Heart left ventricle (tissue), 16 donors: Measurements from ENCODE around the gene ZSCAN10. TPM values are rescaled to one million over a fixed set of nuclear protein-coding genes. Genes with fewer than 3 reads are reported as not detected.

Source experiments
- ATAC-seq, 4 donors: fragments of 200-7000 bp; cut with Tn5 transposase; one replicate each; pipeline ENCODE4 v1.9.1; 2020 to 2022; ENCODE audit warnings: moderate library complexity in 4 of 4, mild to moderate bottlenecking in 3 of 4, moderate number of reproducible peaks in 1 of 4
- DNase-seq, 5 donors: peaks; one replicate each; pipeline ENCODE4 v3.0.0-alpha.2; 2020
- H3K27ac ChIP-seq, 12 donors: fragments of 200-600 bp; sonication (generic) in 4 of 12; one replicate each; pipeline versions ENCODE4 v1.5.0 to v1.8.0; 2016 to 2022; ENCODE audit warnings: mild to moderate bottlenecking in 2 of 12
- H3K27me3 ChIP-seq, 9 donors: fragments of 200-600 bp; sonication (generic) in 2 of 9; one replicate each; pipeline versions ENCODE4 v1.5.1 to v1.8.0; 2016 to 2022; ENCODE audit warnings: mild to moderate bottlenecking in 3 of 9
- H3K36me3 ChIP-seq, 9 donors: fragments of 200-600 bp; sonication (generic) in 2 of 9; one replicate each; pipeline versions ENCODE4 v1.5.0 to v1.8.0; 2018 to 2022; ENCODE audit warnings: mild to moderate bottlenecking in 2 of 9
- H3K4me1 ChIP-seq, 12 donors: fragments of 200-600 bp; sonication (generic) in 4 of 12; one replicate each; pipeline versions ENCODE4 v1.5.0 to v1.8.0; 2016 to 2022; ENCODE audit warnings: mild to moderate bottlenecking in 3 of 12
- H3K4me3 ChIP-seq, 12 donors: fragments of 200-600 bp; sonication (generic) in 4 of 12; one replicate each; pipeline versions ENCODE4 v1.5.0 to v1.8.0; 2017 to 2022; ENCODE audit warnings: mild to moderate bottlenecking in 9 of 12, moderate library complexity in 4 of 12
- H3K9me3 ChIP-seq, 12 donors: fragments of 200-600 bp; sonication (generic) in 4 of 12; one replicate each; pipeline versions ENCODE4 v1.5.0 to v1.8.0; 2016 to 2022; ENCODE audit warnings: mild to moderate bottlenecking in 1 of 12
- POLR2A ChIP-seq, 2 donors: fragments of 450-650 bp; IDR thresholded peaks; one replicate each; pipeline ENCODE4 v1.6.1; 2017; ENCODE audit warnings: antibody characterized with exemption in 2 of 2, mild to moderate bottlenecking in 2 of 2, moderate library complexity in 2 of 2
- WGBS, 4 donors: extraction: QIAGEN DNeasy Blood & Tissue Kit in 2 of 4; methylation state at CpG; one replicate each; pipeline versions ENCODE4 v1.1.5 to v1.1.7; 2013 to 2018; 5-methylcytosine and 5-hydroxymethylcytosine counted together
- intact Hi-C, 10 donors: fragments of 100-400 bp; cut with DNase I; formaldehyde crosslinking; loops; one replicate each; pipeline versions ENCODE4 v1.11.1 to v1.14.2; 2022
- polyA plus RNA-seq, 2 donors: library from polyadenylated mRNA; stranded (reverse); fragments of 200-250 nt; gene quantifications; one replicate each; pipeline ENCODE4 v1.2.3, GENCODE V29; 2013
- total RNA-seq, 9 donors: library from RNA; depleted of rRNA in 2 of 9; stranded (reverse); fragments of >200 nt in 2 of 9; fragmentation: NEBNext Ultra II Directional in 3 of 9; extraction: Animal tissue kit (Norgen Biotek cat#: 25700) in 3 of 9; gene quantifications; one replicate each; pipeline versions ENCODE4 v1.1.0 to v1.2.4, GENCODE V29; 2016 to 2023
- TF ChIP-seq, protein P1 (sequence below), 12 donors: fragments of 200-600 bp; sonication (generic) in 4 of 12; IDR thresholded peaks; one replicate each; pipeline versions ENCODE4 v1.5.0 to v1.8.0; 2018 to 2022; ENCODE audit warnings: antibody characterized with exemption in 12 of 12, mild to moderate bottlenecking in 5 of 12
- donor health status: ischemic (EF 13 %, LVEDD 7.1; RV severe dilation, severe dysfunction).
- donor health status: healthy with polysubstance abuse.
- donor health status: DM: no; HTN: yes; CAD: no.
- donor health status: DM: no; HTN: no; CAD: no.
- donor health status: ischemic (EF 25% LVEDD 6.9; RV normal size, moderate dysfunction).
- donor health status: ischemic (EF 25% LVEDD 5.7; RV mildly dilated, moderate dysfunction).
- donor health status: healthy.
- donor health status: DM: yes; HTN: yes; CAD: no.
- donor health status: ischemic (EF 35%, LVEDD 5.7; RV mildly dilated, moderate dysfunction).
- donor health status: nonischemic (EF 11% LVEDD 7.7; RV severe dilation, severe dysfunction).
- donor health status: DM: yes; HTN: yes; CAD: no.
- donor health status: PGD.
- donor health status: ischemic (EF 29% LVEDD 5.4; RV normal size, mild dysfunction).
- donor health status: nonischemic (EF 23%, LVEDD 6.1; RV moderate dilation, normal function).

ZSCAN10 gene
- total and polyA plus RNA-seq, 11 donors, result not detected

DNA sequence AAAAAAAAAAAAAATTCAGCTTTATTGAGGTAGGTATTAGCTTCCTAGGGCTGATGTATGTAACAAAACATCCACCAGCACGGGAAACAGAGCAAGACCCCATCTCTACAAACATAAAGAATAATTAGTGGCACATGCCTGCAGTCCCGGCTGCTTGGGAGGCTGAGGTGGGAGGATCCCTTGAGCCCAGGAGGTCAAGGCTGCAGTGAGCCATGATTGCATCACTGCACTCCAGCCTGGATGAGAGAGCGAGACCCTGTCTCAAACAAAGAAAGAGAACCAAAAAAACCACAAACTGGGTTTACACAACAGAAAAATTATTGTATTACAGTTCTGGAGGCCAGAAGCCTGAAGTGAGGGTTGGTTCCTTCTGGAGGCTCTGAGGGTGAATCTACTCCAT, 56.7 kb downstream of the ZSCAN10 start:
- DNase-seq (no peak), ATAC-seq (no peak)
- intact Hi-C loops, result no loop called here
- Histone ChIP-seq H3K4me3 (no peak overlapping the region), H3K9me3 (no peaks in the 10 kb centered on the region), H3K27ac (no peak overlapping the region), H3K36me3 (no peaks in the 10 kb centered on the region), H3K4me1 (peaks cover 4 to 26% (median 16%) of the 10 kb centered on the region in 12 donors), H3K27me3 (peaks cover 31 to 98% (median 70%) of the 10 kb centered on the region in 9 donors)
- TF ChIP-seq, protein P1, sequence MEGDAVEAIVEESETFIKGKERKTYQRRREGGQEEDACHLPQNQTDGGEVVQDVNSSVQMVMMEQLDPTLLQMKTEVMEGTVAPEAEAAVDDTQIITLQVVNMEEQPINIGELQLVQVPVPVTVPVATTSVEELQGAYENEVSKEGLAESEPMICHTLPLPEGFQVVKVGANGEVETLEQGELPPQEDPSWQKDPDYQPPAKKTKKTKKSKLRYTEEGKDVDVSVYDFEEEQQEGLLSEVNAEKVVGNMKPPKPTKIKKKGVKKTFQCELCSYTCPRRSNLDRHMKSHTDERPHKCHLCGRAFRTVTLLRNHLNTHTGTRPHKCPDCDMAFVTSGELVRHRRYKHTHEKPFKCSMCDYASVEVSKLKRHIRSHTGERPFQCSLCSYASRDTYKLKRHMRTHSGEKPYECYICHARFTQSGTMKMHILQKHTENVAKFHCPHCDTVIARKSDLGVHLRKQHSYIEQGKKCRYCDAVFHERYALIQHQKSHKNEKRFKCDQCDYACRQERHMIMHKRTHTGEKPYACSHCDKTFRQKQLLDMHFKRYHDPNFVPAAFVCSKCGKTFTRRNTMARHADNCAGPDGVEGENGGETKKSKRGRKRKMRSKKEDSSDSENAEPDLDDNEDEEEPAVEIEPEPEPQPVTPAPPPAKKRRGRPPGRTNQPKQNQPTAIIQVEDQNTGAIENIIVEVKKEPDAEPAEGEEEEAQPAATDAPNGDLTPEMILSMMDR (IDR thresholded peaks at IDR 0.05), result no peak
- TF ChIP-seq POLR2A (IDR thresholded peaks at IDR 0.05), result no peak
- 89 to 97% (median 94%) methylated on average over 3 of the region's 3 CpGs for WGBS, 4 donors

DNA sequence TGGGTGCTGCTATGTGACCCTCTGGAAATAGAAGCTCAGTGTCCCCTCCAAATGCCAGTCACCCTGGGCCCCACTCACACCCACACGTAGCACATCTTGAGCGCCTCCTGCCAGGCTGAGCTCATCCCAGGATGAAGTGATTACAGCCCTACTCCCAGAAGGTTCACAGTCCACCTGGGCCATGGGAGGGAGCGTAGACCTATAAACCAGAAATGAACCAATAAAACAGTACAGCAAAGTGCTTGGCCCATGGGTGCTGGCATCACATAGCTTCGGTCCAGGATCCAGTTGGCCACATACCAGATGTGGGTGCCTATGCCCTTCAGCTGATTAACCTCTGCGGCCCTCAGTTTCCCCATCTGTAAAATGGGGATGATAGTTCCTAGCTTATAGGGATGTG, 60.2 kb downstream of the ZSCAN10 start:
- WGBS, 4 donors, result 77 to 90% (median 82%) methylated on average over 5 of the region's 5 CpGs
- DNase-seq, result no peak
- TF ChIP-seq, protein P1 (IDR thresholded peaks at IDR 0.05), result no peak
- no peak for TF ChIP-seq POLR2A (IDR thresholded peaks at IDR 0.05)
- H3K9me3 ChIP-seq, result no peaks in the 10 kb centered on the region
- ATAC-seq, result peak in 1 of 4 donors; percentile 22
- no peaks in the 10 kb centered on the region for H3K36me3 ChIP-seq
- peaks cover 0 to 14% (median 0%) of the 10 kb centered on the region in 12 donors for H3K4me1 ChIP-seq
- H3K27ac ChIP-seq, result no peak overlapping the region
- intact Hi-C loops, result no loop called here
- H3K4me3 ChIP-seq, result no peak overlapping the region
- H3K27me3 ChIP-seq, result peaks cover 30 to 98% (median 67%) of the 10 kb centered on the region in 9 donors

Other genes starting within 250 kb of the ZSCAN10 start
- not detected for gene PRSS22, start 241.1 kb downstream of the ZSCAN10 start, total RNA-seq
- not detected for gene PRSS22, start 241.1 kb downstream of the ZSCAN10 start, polyA plus RNA-seq
- 10 to 100 TPM; 20.1 to 64.1 (median 22.6) TPM for gene FLYWCH2, start 216.1 kb downstream of the ZSCAN10 start, total RNA-seq
- gene FLYWCH2, start 216.1 kb downstream of the ZSCAN10 start, polyA plus RNA-seq, result 10 to 100 TPM; 35.3 to 53.4 TPM
- gene FLYWCH1, start 187.4 kb downstream of the ZSCAN10 start, total RNA-seq, result 10 to 100 TPM; 26.3 to 48.4 (median 34.2) TPM
- 10 to 100 TPM; 28.3 to 29.1 TPM for gene FLYWCH1, start 187.4 kb downstream of the ZSCAN10 start, polyA plus RNA-seq
- gene KREMEN2, start 135.0 kb downstream of the ZSCAN10 start, total RNA-seq, result under 1 TPM in 1 of 9 donors, not detected in 8; 0.27 TPM
- gene KREMEN2, start 135.0 kb downstream of the ZSCAN10 start, polyA plus RNA-seq, result not detected
- 10 to 100 TPM in 1 of 9 donors, 1 to 10 TPM in 8; 6.9 to 16.3 (median 9.0) TPM for gene PAQR4, start 129.9 kb downstream of the ZSCAN10 start, total RNA-seq
- 10 to 100 TPM in 1 of 2 donors, 1 to 10 TPM in 1; 8.1 to 15.2 TPM for gene PAQR4, start 129.9 kb downstream of the ZSCAN10 start, polyA plus RNA-seq
- 10 to 100 TPM in 1 of 9 donors, 1 to 10 TPM in 4, under 1 TPM in 4; 0.72 to 11.9 (median 1.2) TPM for gene PKMYT1, start 118.8 kb downstream of the ZSCAN10 start, total RNA-seq
- gene PKMYT1, start 118.8 kb downstream of the ZSCAN10 start, polyA plus RNA-seq, result 1 to 10 TPM; 1.3 to 2.5 TPM
- 1 to 10 TPM in 2 of 9 donors, under 1 TPM in 7; 0.13 to 2.0 (median 0.75) TPM for gene CLDN9, start 86.4 kb downstream of the ZSCAN10 start, total RNA-seq
- gene CLDN9, start 86.4 kb downstream of the ZSCAN10 start, polyA plus RNA-seq, result 1 to 10 TPM in 1 of 2 donors, under 1 TPM in 1; 0.62 to 1.7 TPM
- not detected for gene CLDN6, start 81.1 kb downstream of the ZSCAN10 start, total RNA-seq
- under 1 TPM in 1 of 2 donors, not detected in 1; 0.04 TPM for gene CLDN6, start 81.1 kb downstream of the ZSCAN10 start, polyA plus RNA-seq
- 100 to 1,000 TPM in 3 of 9 donors, 10 to 100 TPM in 6; 27.8 to 289 (median 92.4) TPM for gene TNFRSF12A, start 78.9 kb downstream of the ZSCAN10 start, total RNA-seq
- gene TNFRSF12A, start 78.9 kb downstream of the ZSCAN10 start, polyA plus RNA-seq, result 100 to 1,000 TPM; 260 to 824 TPM
- 10 to 100 TPM; 32.8 to 66.7 (median 50.5) TPM for gene HCFC1R1, start 75.4 kb downstream of the ZSCAN10 start, total RNA-seq
- gene HCFC1R1, start 75.4 kb downstream of the ZSCAN10 start, polyA plus RNA-seq, result 100 to 1,000 TPM in 1 of 2 donors, 10 to 100 TPM in 1; 54.6 to 189 TPM
- 10 to 100 TPM in 4 of 9 donors, 1 to 10 TPM in 5; 6.9 to 14.0 (median 9.4) TPM for gene THOC6, start 75.3 kb downstream of the ZSCAN10 start, total RNA-seq
- 10 to 100 TPM; 15.4 to 23.0 TPM for gene THOC6, start 75.3 kb downstream of the ZSCAN10 start, polyA plus RNA-seq
- not detected for gene BICDL2, start 62.4 kb downstream of the ZSCAN10 start, total RNA-seq
- gene BICDL2, start 62.4 kb downstream of the ZSCAN10 start, polyA plus RNA-seq, result under 1 TPM in 1 of 2 donors, not detected in 1; 0.07 TPM
- 1 to 10 TPM in 3 of 9 donors, under 1 TPM in 6; 0.32 to 3.0 (median 0.90) TPM for gene MMP25, start 52.7 kb downstream of the ZSCAN10 start, total RNA-seq
- gene MMP25, start 52.7 kb downstream of the ZSCAN10 start, polyA plus RNA-seq, result 1 to 10 TPM in 1 of 2 donors, under 1 TPM in 1; 0.97 to 1.3 TPM
- gene IL32, start 33.7 kb downstream of the ZSCAN10 start, total RNA-seq, result 100 to 1,000 TPM in 1 of 9 donors, 10 to 100 TPM in 8; 20.6 to 241 (median 48.9) TPM
- 10 to 100 TPM; 60.2 to 63.4 TPM for gene IL32, start 33.7 kb downstream of the ZSCAN10 start, polyA plus RNA-seq
- gene ZNF205, start 13.3 kb upstream of the ZSCAN10 start, total RNA-seq, result 10 to 100 TPM in 2 of 9 donors, 1 to 10 TPM in 7; 7.4 to 19.8 (median 8.1) TPM
- 10 to 100 TPM; 13.9 to 17.0 TPM for gene ZNF205, start 13.3 kb upstream of the ZSCAN10 start, polyA plus RNA-seq
- gene ZNF213, start 35.7 kb upstream of the ZSCAN10 start, total RNA-seq, result 10 to 100 TPM in 2 of 9 donors, 1 to 10 TPM in 7; 6.7 to 14.3 (median 8.2) TPM
- 10 to 100 TPM in 1 of 2 donors, 1 to 10 TPM in 1; 8.7 to 14.2 TPM for gene ZNF213, start 35.7 kb upstream of the ZSCAN10 start, polyA plus RNA-seq
- not detected for gene OR1F1, start 88.9 kb upstream of the ZSCAN10 start, total RNA-seq
- not detected for gene OR1F1, start 88.9 kb upstream of the ZSCAN10 start, polyA plus RNA-seq
- 1 to 10 TPM; 4.8 to 8.7 (median 6.5) TPM for gene ZNF200, start 135.9 kb upstream of the ZSCAN10 start, total RNA-seq
- gene ZNF200, start 135.9 kb upstream of the ZSCAN10 start, polyA plus RNA-seq, result 1 to 10 TPM; 2.7 to 4.7 TPM
- 1 to 10 TPM in 4 of 9 donors, under 1 TPM in 5; 0.39 to 4.3 (median 0.91) TPM for gene MEFV, start 157.3 kb upstream of the ZSCAN10 start, total RNA-seq
- gene MEFV, start 157.3 kb upstream of the ZSCAN10 start, polyA plus RNA-seq, result under 1 TPM; 0.23 to 0.33 TPM
- 10 to 100 TPM in 4 of 9 donors, 1 to 10 TPM in 5; 6.4 to 18.7 (median 9.6) TPM for gene ZNF263, start 184.2 kb upstream of the ZSCAN10 start, total RNA-seq
- gene ZNF263, start 184.2 kb upstream of the ZSCAN10 start, polyA plus RNA-seq, result 10 to 100 TPM in 1 of 2 donors, 1 to 10 TPM in 1; 5.3 to 16.6 TPM
- gene TIGD7, start 206.1 kb upstream of the ZSCAN10 start, total RNA-seq, result 10 to 100 TPM in 1 of 9 donors, 1 to 10 TPM in 8; 4.6 to 10.4 (median 8.2) TPM
- 1 to 10 TPM; 2.9 to 7.4 TPM for gene TIGD7, start 206.1 kb upstream of the ZSCAN10 start, polyA plus RNA-seq
- 10 to 100 TPM; 13.3 to 27.3 (median 18.1) TPM for gene ZNF75A, start 206.2 kb upstream of the ZSCAN10 start, total RNA-seq
- gene ZNF75A, start 206.2 kb upstream of the ZSCAN10 start, polyA plus RNA-seq, result 10 to 100 TPM; 12.3 to 22.0 TPM